ENCODE data around the gene SIRT5. TPM values are rescaled to one million over a fixed set of nuclear protein-coding genes. Genes with fewer than 3 reads are reported as not detected.

SIRT5 gene
- total RNA-seq, 2 donors from 2014 or later = 13.3 to 13.7 TPM

DNA sequence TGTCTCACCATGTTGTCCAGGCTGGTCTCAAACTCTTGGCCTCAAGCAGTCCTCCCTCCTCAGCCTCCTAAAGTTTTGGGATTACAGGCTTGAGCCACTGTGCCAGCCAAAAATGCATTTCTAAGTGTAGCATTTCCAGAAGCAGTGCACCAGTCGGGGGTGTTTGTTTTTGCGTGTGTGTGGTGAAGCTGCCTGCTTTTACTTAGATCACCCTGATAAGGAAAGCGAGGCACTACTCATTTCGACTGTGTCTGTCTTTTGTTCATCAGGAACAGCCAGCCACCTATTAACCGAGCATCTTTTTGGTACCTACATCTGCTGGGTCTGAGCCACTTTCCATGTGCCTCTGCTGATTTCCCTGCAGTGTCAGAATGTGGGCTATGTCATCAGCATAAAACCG, 18.7 kb downstream of the SIRT5 start:
- intact Hi-C loops (cut with DNase I) = no loop called here
- no peak overlapping the region for H3K9ac ChIP-seq (ENCODE audit: low read depth in 2 of 2, low read length in 2 of 2)
- H3K27me3 ChIP-seq = no peaks in the 10 kb centered on the region
- no peak overlapping the region for H3K27ac ChIP-seq
- no peak for DNase-seq
- H3K4me3 ChIP-seq = no peak overlapping the region
- TF ChIP-seq, protein P1, sequence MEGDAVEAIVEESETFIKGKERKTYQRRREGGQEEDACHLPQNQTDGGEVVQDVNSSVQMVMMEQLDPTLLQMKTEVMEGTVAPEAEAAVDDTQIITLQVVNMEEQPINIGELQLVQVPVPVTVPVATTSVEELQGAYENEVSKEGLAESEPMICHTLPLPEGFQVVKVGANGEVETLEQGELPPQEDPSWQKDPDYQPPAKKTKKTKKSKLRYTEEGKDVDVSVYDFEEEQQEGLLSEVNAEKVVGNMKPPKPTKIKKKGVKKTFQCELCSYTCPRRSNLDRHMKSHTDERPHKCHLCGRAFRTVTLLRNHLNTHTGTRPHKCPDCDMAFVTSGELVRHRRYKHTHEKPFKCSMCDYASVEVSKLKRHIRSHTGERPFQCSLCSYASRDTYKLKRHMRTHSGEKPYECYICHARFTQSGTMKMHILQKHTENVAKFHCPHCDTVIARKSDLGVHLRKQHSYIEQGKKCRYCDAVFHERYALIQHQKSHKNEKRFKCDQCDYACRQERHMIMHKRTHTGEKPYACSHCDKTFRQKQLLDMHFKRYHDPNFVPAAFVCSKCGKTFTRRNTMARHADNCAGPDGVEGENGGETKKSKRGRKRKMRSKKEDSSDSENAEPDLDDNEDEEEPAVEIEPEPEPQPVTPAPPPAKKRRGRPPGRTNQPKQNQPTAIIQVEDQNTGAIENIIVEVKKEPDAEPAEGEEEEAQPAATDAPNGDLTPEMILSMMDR (IDR thresholded peaks at IDR 0.05) = no peak
- no peaks in the 10 kb centered on the region for H3K4me1 ChIP-seq
- peaks cover 10% of the 10 kb centered on the region for H3K36me3 ChIP-seq
- H3K9me3 ChIP-seq = no peaks in the 10 kb centered on the region

DNA sequence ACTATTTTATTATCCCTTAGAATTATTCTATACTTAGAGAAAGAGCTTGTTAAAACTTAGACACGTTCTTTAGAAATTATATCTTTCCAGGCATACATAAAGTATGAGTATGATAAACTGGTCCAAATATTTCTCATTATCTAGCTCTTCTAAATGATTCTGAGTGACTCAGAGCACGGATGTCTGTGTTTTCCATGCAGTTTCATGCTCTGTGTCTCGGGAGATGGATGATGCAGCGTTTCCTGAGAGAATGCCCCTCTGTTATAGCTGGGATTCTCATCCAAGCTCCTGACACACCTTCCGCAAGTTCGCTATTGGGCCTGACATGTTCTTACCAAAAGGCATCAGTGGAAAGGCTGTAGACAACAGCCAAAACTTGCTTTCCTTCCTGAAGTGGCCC, 19.3 kb downstream of the SIRT5 start:
- H3K27me3 ChIP-seq = no peaks in the 10 kb centered on the region
- no peaks in the 10 kb centered on the region for H3K9me3 ChIP-seq
- no peak overlapping the region for H3K9ac ChIP-seq (ENCODE audit: low read depth in 2 of 2, low read length in 2 of 2)
- H3K36me3 ChIP-seq = peaks cover 8% of the 10 kb centered on the region
- intact Hi-C loops (cut with DNase I) = no loop called here
- TF ChIP-seq, protein P1 (IDR thresholded peaks at IDR 0.05) = no peak
- no peak overlapping the region for H3K4me3 ChIP-seq
- H3K4me1 ChIP-seq = no peaks in the 10 kb centered on the region
- H3K27ac ChIP-seq = no peak overlapping the region
- no peak for DNase-seq

DNA sequence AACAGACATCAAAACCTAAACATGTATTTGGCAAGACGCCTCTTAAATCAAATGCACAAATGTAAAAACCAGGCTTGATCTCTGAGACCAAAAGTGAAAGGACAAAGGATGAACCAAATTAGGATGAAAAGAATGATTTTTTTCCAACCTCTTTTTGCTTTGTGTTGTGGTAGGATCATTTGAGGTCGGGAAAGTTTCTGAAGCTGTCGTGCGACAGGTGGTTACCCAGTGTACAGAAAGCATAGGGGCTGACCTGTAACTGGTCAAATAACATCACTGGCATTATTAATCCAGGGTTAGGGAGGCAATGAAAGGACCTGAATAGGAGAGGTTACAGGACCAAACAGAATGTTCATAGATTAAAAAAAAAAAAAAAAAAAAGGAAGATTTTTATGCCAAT, 22.7 kb downstream of the SIRT5 start:
- no peak for DNase-seq
- Histone ChIP-seq H3K4me3 (no peak overlapping the region), H3K4me1 (no peaks in the 10 kb centered on the region), H3K9ac (ENCODE audit: low read depth in 2 of 2, low read length in 2 of 2) (no peak overlapping the region), H3K9me3 (no peaks in the 10 kb centered on the region), H3K36me3 (peaks cover 3% of the 10 kb centered on the region), H3K27me3 (no peaks in the 10 kb centered on the region), H3K27ac (no peak overlapping the region)
- TF ChIP-seq, protein P1 (IDR thresholded peaks at IDR 0.05) = no peak
- intact Hi-C loops (cut with DNase I) = no loop called here

DNA sequence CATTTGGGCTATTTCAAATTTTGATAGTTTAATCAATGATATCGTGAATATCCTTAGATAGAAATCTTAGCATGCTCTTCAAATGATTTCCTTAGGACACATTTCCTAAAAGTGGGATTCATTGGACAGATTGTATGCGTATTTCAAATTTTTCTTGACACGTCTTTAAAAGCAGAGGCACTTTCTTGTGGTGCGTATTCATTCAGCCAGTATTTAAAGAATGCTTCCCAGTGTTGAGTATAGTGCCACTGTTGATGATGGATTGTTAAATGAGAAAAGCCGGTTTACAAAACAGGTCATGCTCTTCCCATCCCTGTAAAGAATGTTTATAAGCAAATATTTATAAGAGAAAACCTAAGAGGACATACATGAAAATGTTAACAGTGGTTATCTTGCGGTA, 25.6 kb downstream of the SIRT5 start:
- intact Hi-C loops (cut with DNase I) = no loop called here
- DNase-seq = no peak
- no peak overlapping the region for H3K9ac ChIP-seq (ENCODE audit: low read depth in 2 of 2, low read length in 2 of 2)
- H3K27me3 ChIP-seq = no peaks in the 10 kb centered on the region
- TF ChIP-seq, protein P1 (IDR thresholded peaks at IDR 0.05) = no peak
- H3K4me3 ChIP-seq = no peak overlapping the region
- H3K4me1 ChIP-seq = no peaks in the 10 kb centered on the region
- H3K9me3 ChIP-seq = no peaks in the 10 kb centered on the region
- H3K36me3 ChIP-seq = no peaks in the 10 kb centered on the region
- no peak overlapping the region for H3K27ac ChIP-seq

- Histone ChIP-seq H3K9me3 (no peaks in the 10 kb centered on the region), H3K27me3 (no peaks in the 10 kb centered on the region), H3K9ac (ENCODE audit: low read depth in 2 of 2, low read length in 2 of 2) (no peak overlapping the region), H3K36me3 (no peaks in the 10 kb centered on the region), H3K27ac (no peak overlapping the region), H3K4me3 (no peak overlapping the region), H3K4me1 (no peaks in the 10 kb centered on the region)
- no peak for DNase-seq
- TF ChIP-seq, protein P1 (IDR thresholded peaks at IDR 0.05) = no peak
- intact Hi-C loops (cut with DNase I) = no loop called here
Measured at GRCh38 chr6:13604135-13604534, 29.7 kb downstream of the SIRT5 start.
